RWPE2 (cell line): ENCODE measurements around the gene SYT17.

ENCODE experiments used
- ATAC-seq: fragments of 200-7000 bp; cut with Tn5 transposase; 3 replicates; pipeline ENCODE4 v1.9.1; 2021; ENCODE audit warnings: low read depth
- DNase-seq: peaks from one replicate; pipeline ENCODE4 v3.0.0-alpha.2; 2020; ENCODE audit warnings: low spot score
- H3K27ac ChIP-seq: fragments of 450-650 bp; 2 replicates; pipeline ENCODE4 v1.5.1; 2017; ENCODE audit warnings: mild to moderate bottlenecking; ENCODE audit not compliant: poor library complexity, severe bottlenecking
- H3K27me3 ChIP-seq: fragments of 250-450 bp; sonication (Bioruptor Pico); 2 replicates; pipeline ENCODE4 v1.5.1; 2021; ENCODE audit warnings: mild to moderate bottlenecking, moderate library complexity; ENCODE audit not compliant: insufficient read depth, poor library complexity, severe bottlenecking
- H3K36me3 ChIP-seq: fragments of 250-450 bp; sonication (Bioruptor Pico); 2 replicates; pipeline ENCODE4 v1.5.1; 2020; ENCODE audit warnings: low read depth, mild to moderate bottlenecking, moderate library complexity
- H3K4me1 ChIP-seq: fragments of 250-450 bp; sonication (Bioruptor Pico); 2 replicates; pipeline ENCODE4 v1.5.1; 2021; ENCODE audit warnings: mild to moderate bottlenecking, moderate library complexity; ENCODE audit not compliant: insufficient read depth, poor library complexity, severe bottlenecking
- H3K4me3 ChIP-seq: fragments of 250-450 bp; sonication (Bioruptor Pico); 2 replicates; pipeline ENCODE4 v1.5.1; 2021; ENCODE audit warnings: mild to moderate bottlenecking, moderate library complexity; ENCODE audit not compliant: severe bottlenecking
- H3K9me3 ChIP-seq: fragments of 250-450 bp; sonication (Bioruptor Pico); 2 replicates; pipeline ENCODE4 v1.5.1; 2021; ENCODE audit warnings: mild to moderate bottlenecking, moderate library complexity; ENCODE audit not compliant: severe bottlenecking
- CTCF ChIP-seq: fragments of 450-650 bp; IDR thresholded peaks from one replicate; pipeline ENCODE4 v1.5.1; 2017; ENCODE audit warnings: mild to moderate bottlenecking, moderate library complexity; ENCODE audit not compliant: poor library complexity, severe bottlenecking

SYT17 gene

GRCh38 chr16:19297454-19297853 lies 129.4 kb downstream of the SYT17 start:
- Histone ChIP-seq H3K4me1 (no peaks in the 10 kb centered on the region), H3K36me3 (no peaks in the 10 kb centered on the region), H3K27me3 (peaks cover 3% of the 10 kb centered on the region), H3K4me3 (no peak overlapping the region), H3K27ac (no peak overlapping the region), H3K9me3 (no peaks in the 10 kb centered on the region)
- no peak for TF ChIP-seq CTCF
- no peak for DNase-seq
- no peak for ATAC-seq

- Histone ChIP-seq H3K4me1 (no peaks in the 10 kb centered on the region), H3K9me3 (no peaks in the 10 kb centered on the region), H3K4me3 (no peak overlapping the region), H3K36me3 (no peaks in the 10 kb centered on the region), H3K27ac (no peak overlapping the region), H3K27me3 (peaks cover 3% of the 10 kb centered on the region)
- ATAC-seq (no peak), DNase-seq (no peak)
- no peak for TF ChIP-seq CTCF
Measured at GRCh38 chr16:19299565-19299964, 131.5 kb downstream of the SYT17 start.

- DNase-seq (no peak), ATAC-seq (no peak)
- Histone ChIP-seq H3K27ac (no peak overlapping the region), H3K36me3 (no peaks in the 10 kb centered on the region), H3K9me3 (no peaks in the 10 kb centered on the region), H3K4me3 (no peak overlapping the region), H3K27me3 (peaks cover 3% of the 10 kb centered on the region), H3K4me1 (no peaks in the 10 kb centered on the region)
- TF ChIP-seq CTCF, result no peak
Measured at GRCh38 chr16:19301931-19302330, 133.9 kb downstream of the SYT17 start.

- Histone ChIP-seq H3K9me3 (no peaks in the 10 kb centered on the region), H3K27ac (no peak overlapping the region), H3K36me3 (no peaks in the 10 kb centered on the region), H3K27me3 (no peaks in the 10 kb centered on the region), H3K4me3 (no peak overlapping the region), H3K4me1 (no peaks in the 10 kb centered on the region)
- TF ChIP-seq CTCF, result no peak
- ATAC-seq (peak; percentile 50), DNase-seq (no peak)
Measured at GRCh38 chr16:19304750-19305149, 136.7 kb downstream of the SYT17 start.

GRCh38 chr16:19305443-19305842 lies 137.4 kb downstream of the SYT17 start:
- Histone ChIP-seq H3K4me1 (no peaks in the 10 kb centered on the region), H3K4me3 (no peak overlapping the region), H3K36me3 (no peaks in the 10 kb centered on the region), H3K9me3 (no peaks in the 10 kb centered on the region), H3K27ac (no peak overlapping the region), H3K27me3 (no peaks in the 10 kb centered on the region)
- DNase-seq, result no peak
- no peak for TF ChIP-seq CTCF
- no peak for ATAC-seq
